HepG2 (cell line): Measurements from ENCODE around the gene GFOD1. TPM values are rescaled to one million over a fixed set of nuclear protein-coding genes. Genes with fewer than 3 reads are reported as not detected.

Experiments used
- ATAC-seq: fragments of 200-7000 bp; cut with Tn5 transposase; 3 replicates; pipeline ENCODE4 v1.9.1; 2020; ENCODE audit warnings: mild to moderate bottlenecking, moderate library complexity
- BruUV-seq: library from RNA; stranded (reverse); fragments of 400-500 nt; replicated peaks from 2 replicates; lab custom pipeline; 2021; lab: Mats Ljungman, UMichigan
- CTCF ChIA-PET: fragments of 300-600 bp; formaldehyde crosslinking; extraction: SDS; loops from one replicate; lab custom pipeline; 2021; ENCODE audit warnings: low total read pairs, inconsistent platforms, low intra/inter-chr PET ratio; lab: Yijun Ruan, JAX
- POLR2A ChIA-PET: fragments of 350-600 bp; sonication (Branson Sonifier 250); formaldehyde crosslinking; loops from one replicate; lab custom pipeline; 2020; ENCODE audit warnings: antibody characterized with exemption, inconsistent platforms; lab: Yijun Ruan, JAX
- DNase-seq: peaks from one replicate; pipeline ENCODE4 v3.0.0-alpha.2; 2015; ENCODE audit warnings: low spot score
- FAIRE-seq: peaks from 3 replicates; lab custom pipeline; 2011; peaks lifted over from hg19 to GRCh38; lab: Jason Lieb, UNC
- H2AFZ ChIP-seq: one replicate; pipeline ENCODE4 v1.6.1; 2011; ENCODE audit warnings: low read length, inconsistent platforms
- H3K27ac ChIP-seq: fragments of 300-600 bp; 3 replicates; pipeline ENCODE4 v1.8.0; 2011; ENCODE audit warnings: mixed run types, mild to moderate bottlenecking, mixed read lengths, low read length, inconsistent platforms; ENCODE audit not compliant: insufficient read depth; ENCODE audit errors: extremely low read length
- H3K27me3 ChIP-seq, 2 experiments: fragments of 200-600 bp in 1 of 2; 2 replicates in 1 of 2; 3 replicates in 1 of 2; pipeline versions ENCODE4 v1.6.0 to v1.8.0; 2011; ENCODE audit warnings: low read length in 2 of 2, mild to moderate bottlenecking in 2 of 2, moderate library complexity in 2 of 2, inconsistent platforms in 1 of 2; ENCODE audit not compliant: insufficient read depth in 2 of 2, control insufficient read depth in 1 of 2
- H3K36me3 ChIP-seq, 2 experiments: fragments of 200-600 bp in 1 of 2; replicated peaks in 1 of 2; 2 replicates in 1 of 2; 3 replicates in 1 of 2; pipeline versions ENCODE4 v1.5.1 to v1.8.0; 2011; ENCODE audit warnings: low read length in 2 of 2, inconsistent platforms in 1 of 2; ENCODE audit not compliant: insufficient read depth in 2 of 2, control insufficient read depth in 1 of 2
- H3K4me1 ChIP-seq: 2 replicates; pipeline ENCODE4 v1.5.1; 2012; ENCODE audit warnings: low read length, inconsistent platforms; ENCODE audit not compliant: insufficient read depth
- H3K4me2 ChIP-seq: 2 replicates; pipeline ENCODE4 v1.6.0; 2011; ENCODE audit warnings: low read depth, low read length, inconsistent platforms
- H3K4me3 ChIP-seq, 3 experiments: fragments of 200-600 bp in 1 of 3; sonication (generic), shearing (Covaris generic) in 1 of 3; replicated peaks in 1 of 3; 2 replicates each; pipeline ENCODE4 v1.5.1; 2011 to 2016; ENCODE audit warnings: low read length in 3 of 3, inconsistent platforms in 2 of 3, low read depth in 2 of 3, mild to moderate bottlenecking in 2 of 3, control low read depth in 1 of 3, mixed read lengths in 1 of 3; ENCODE audit not compliant: insufficient read depth in 1 of 3
- H3K79me2 ChIP-seq: one replicate; pipeline ENCODE4 v1.6.1; 2011; ENCODE audit warnings: low read length, inconsistent platforms; ENCODE audit not compliant: insufficient read depth
- H3K9ac ChIP-seq: 2 replicates; pipeline ENCODE4 v1.6.0; 2011; ENCODE audit warnings: mild to moderate bottlenecking, low read depth, low read length, inconsistent platforms; ENCODE audit not compliant: insufficient read depth
- H3K9me3 ChIP-seq: 2 replicates; pipeline ENCODE4 v1.5.1; 2012; ENCODE audit warnings: mild to moderate bottlenecking, low read length
- H4K20me1 ChIP-seq: 2 replicates; pipeline ENCODE4 v1.6.0; 2011; ENCODE audit warnings: inconsistent platforms, mild to moderate bottlenecking, low read length, moderate library complexity; ENCODE audit not compliant: insufficient read depth
- CBX5 ChIP-seq: sonication (generic); formaldehyde crosslinking; IDR thresholded peaks from 2 replicates; pipeline ENCODE4 v1.4.0; 2020; ENCODE audit warnings: missing genetic modification reagents, borderline replicate concordance
- CEBPG ChIP-seq: IDR thresholded peaks from 2 replicates; pipeline ENCODE4 v1.6.1; 2016
- GATA4 ChIP-seq: sonication (generic); IDR thresholded peaks from 2 replicates; pipeline ENCODE4 v1.6.1; 2016; ENCODE audit warnings: antibody characterized with exemption, low read depth, borderline replicate concordance
- HCFC1 ChIP-seq: fragments of 150-350 bp; IDR thresholded peaks from 2 replicates; pipeline ENCODE4 v1.6.1; 2014; ENCODE audit warnings: low read depth, low read length
- HDAC2 ChIP-seq: sonication (generic); formaldehyde crosslinking; IDR thresholded peaks from 2 replicates; pipeline ENCODE4 v1.4.0; 2020; ENCODE audit warnings: missing genetic modification reagents
- NR1H2 ChIP-seq: sonication (generic); formaldehyde crosslinking; IDR thresholded peaks from 2 replicates; pipeline ENCODE4 v1.8.1; 2022; ENCODE audit warnings: low read depth, missing genetic modification reagents, borderline replicate concordance
- PHB2 ChIP-seq: fragments of 450-650 bp; IDR thresholded peaks from 2 replicates; pipeline ENCODE4 v1.6.1; 2018; ENCODE audit not compliant: partially characterized antibody
- SRF ChIP-seq: IDR thresholded peaks from 2 replicates; pipeline ENCODE4 v1.6.1; 2011; ENCODE audit warnings: mild to moderate bottlenecking, low read depth, low read length, moderate library complexity
- ZNF251 ChIP-seq: sonication (generic); formaldehyde crosslinking; IDR thresholded peaks from 2 replicates; pipeline ENCODE4 v1.9.0; 2021; ENCODE audit warnings: mild to moderate bottlenecking, missing genetic modification reagents
- WGBS: methylation state at CpG from one replicate; pipeline ENCODE4 v1.1.6; 2017; ENCODE audit warnings: low lambda C conversion rate; 5-methylcytosine and 5-hydroxymethylcytosine counted together
- in situ Hi-C: cut with HindIII; loops from 2 replicates; pipeline ENCODE4 v1.10.0; 2017; ENCODE audit warnings: low pct_unique_long_range_greater_than_20kb; ENCODE audit not compliant: extremely low pct_ligation_motif_present
- intact Hi-C: fragments of 100-400 bp; cut with micrococcal nuclease; formaldehyde crosslinking; loops from one replicate; pipeline ENCODE4 v1.10.0; 2022; ENCODE audit not compliant: unreplicated experiment
- polyA plus RNA-seq, 8 experiments: library from polyadenylated mRNA; depleted of rRNA in 3 of 8; stranded (reverse) in 7 of 8; unstranded in 1 of 8; fragments of >200 nt; fragmentation: Illumina TruSeq in 4 of 8; extraction: Trizol in 4 of 8; gene quantifications; 2 replicates each; pipeline versions ENCODE4 v1.2.1 to v1.2.3, GENCODE V29; 2011 to 2016; ENCODE audit warnings: low read depth in 4 of 8, missing spikeins in 1 of 8, mixed read lengths in 1 of 8; ENCODE audit not compliant: insufficient read depth in 1 of 8
- total RNA-seq, 5 experiments: library from RNA; depleted of rRNA; stranded (reverse); fragments of >200 nt; fragmentation: Illumina TruSeq; extraction: Trizol; gene quantifications; 2 replicates each; pipeline ENCODE4 v1.2.3, GENCODE V29; 2016; ENCODE audit warnings: low read depth in 1 of 5
- TF ChIP-seq, protein P1 (sequence below): sonication (generic); formaldehyde crosslinking; IDR thresholded peaks from 2 replicates; pipeline ENCODE4 v1.5.1; 2020; ENCODE audit warnings: missing genetic modification reagents, mild to moderate bottlenecking, borderline replicate concordance
- TF ChIP-seq, protein P2 (sequence below): sonication (generic); formaldehyde crosslinking; IDR thresholded peaks from 2 replicates; pipeline ENCODE4 v1.4.0; 2020; ENCODE audit warnings: low read depth, missing genetic modification reagents

GFOD1 gene
- total and polyA plus RNA-seq, 2 of the 13 experiments (the other 11 are each of a cell fraction or from before 2014, with no cell fraction given): 1.9 to 6.4 TPM

DNA sequence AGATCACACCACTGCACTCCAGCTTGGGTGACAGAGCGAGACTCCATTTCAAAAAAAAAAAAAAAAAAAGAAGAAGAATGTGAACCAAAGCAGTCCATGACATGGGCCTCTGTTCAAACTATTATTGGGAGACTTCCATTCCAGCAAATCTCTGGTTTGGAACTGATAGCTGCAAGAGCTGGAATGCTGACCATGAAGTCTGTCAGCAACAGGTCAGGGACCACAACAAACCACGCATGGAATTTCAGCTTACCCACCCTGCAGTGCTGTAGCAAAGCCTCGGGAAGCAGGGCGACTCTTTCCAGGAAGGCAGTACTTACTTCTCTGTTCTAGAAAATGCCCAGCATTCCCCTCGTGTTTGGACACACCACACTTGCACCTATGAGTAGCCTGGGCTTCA, 125.0 kb downstream of the GFOD1 start:
- FAIRE-seq: no peak
- no peak for DNase-seq
- ChIA-PET POLR2A (no interaction called here), CTCF (no interaction called here)
- TF ChIP-seq HCFC1 (no peak), CEBPG (CRISPR knock-in tag) (no peak), SRF (no peak), GATA4 (no peak), HDAC2 (CRISPR knock-in tag) (no peak), PHB2 (no peak), ZNF251 (no peak), CBX5 (CRISPR knock-in tag) (no peak), NR1H2 (no peak)
- TF ChIP-seq, protein P1, sequence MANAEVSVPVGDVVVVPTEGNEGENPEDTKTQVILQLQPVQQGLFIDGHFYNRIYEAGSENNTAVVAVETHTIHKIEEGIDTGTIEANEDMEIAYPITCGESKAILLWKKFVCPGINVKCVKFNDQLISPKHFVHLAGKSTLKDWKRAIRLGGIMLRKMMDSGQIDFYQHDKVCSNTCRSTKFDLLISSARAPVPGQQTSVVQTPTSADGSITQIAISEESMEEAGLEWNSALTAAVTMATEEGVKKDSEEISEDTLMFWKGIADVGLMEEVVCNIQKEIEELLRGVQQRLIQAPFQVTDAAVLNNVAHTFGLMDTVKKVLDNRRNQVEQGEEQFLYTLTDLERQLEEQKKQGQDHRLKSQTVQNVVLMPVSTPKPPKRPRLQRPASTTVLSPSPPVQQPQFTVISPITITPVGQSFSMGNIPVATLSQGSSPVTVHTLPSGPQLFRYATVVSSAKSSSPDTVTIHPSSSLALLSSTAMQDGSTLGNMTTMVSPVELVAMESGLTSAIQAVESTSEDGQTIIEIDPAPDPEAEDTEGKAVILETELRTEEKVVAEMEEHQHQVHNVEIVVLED (CRISPR knock-in tag): no peak
- TF ChIP-seq, protein P2, sequence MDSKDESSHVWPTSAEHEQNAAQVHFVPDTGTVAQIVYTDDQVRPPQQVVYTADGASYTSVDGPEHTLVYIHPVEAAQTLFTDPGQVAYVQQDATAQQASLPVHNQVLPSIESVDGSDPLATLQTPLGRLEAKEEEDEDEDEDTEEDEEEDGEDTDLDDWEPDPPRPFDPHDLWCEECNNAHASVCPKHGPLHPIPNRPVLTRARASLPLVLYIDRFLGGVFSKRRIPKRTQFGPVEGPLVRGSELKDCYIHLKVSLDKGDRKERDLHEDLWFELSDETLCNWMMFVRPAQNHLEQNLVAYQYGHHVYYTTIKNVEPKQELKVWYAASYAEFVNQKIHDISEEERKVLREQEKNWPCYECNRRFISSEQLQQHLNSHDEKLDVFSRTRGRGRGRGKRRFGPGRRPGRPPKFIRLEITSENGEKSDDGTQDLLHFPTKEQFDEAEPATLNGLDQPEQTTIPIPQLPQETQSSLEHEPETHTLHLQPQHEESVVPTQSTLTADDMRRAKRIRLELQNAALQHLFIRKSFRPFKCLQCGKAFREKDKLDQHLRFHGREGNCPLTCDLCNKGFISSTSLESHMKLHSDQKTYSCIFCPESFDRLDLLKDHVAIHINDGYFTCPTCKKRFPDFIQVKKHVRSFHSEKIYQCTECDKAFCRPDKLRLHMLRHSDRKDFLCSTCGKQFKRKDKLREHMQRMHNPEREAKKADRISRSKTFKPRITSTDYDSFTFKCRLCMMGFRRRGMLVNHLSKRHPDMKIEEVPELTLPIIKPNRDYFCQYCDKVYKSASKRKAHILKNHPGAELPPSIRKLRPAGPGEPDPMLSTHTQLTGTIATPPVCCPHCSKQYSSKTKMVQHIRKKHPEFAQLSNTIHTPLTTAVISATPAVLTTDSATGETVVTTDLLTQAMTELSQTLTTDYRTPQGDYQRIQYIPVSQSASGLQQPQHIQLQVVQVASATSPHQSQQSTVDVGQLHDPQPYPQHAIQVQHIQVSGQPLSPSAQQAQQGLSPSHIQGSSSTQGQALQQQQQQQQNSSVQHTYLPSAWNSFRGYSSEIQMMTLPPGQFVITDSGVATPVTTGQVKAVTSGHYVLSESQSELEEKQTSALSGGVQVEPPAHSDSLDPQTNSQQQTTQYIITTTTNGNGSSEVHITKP (CRISPR knock-in tag): no peak
- Histone ChIP-seq H3K4me2 (no peak overlapping the region), H2AFZ (no peak overlapping the region), H3K36me3 (peaks cover 0 to 3% of the 10 kb centered on the region in 2 experiments; a peak in 2 of 5 replicates), H3K27ac (no peak overlapping the region), H3K9me3 (no peaks in the 10 kb centered on the region), H3K27me3 (no peaks in the 10 kb centered on the region), H3K79me2 (no peaks in the 10 kb centered on the region), H3K4me1 (peaks cover 6% of the 10 kb centered on the region; the same call in 1 of the 2 replicates), H3K4me3 (no peak overlapping the region), H3K9ac (no peak overlapping the region), H4K20me1 (no peaks in the 10 kb centered on the region; the same call in 1 of the 2 replicates)
- 80% methylated on average over 5 of the region's 5 CpGs for WGBS
- ATAC-seq: no peak
- intact Hi-C loops (no loop called here), in situ Hi-C loops (no loop called here)
- BruUV-seq: no TSS peak
